HG03378 (cell line): ENCODE results near the gene LSMEM2.
A peak's percentile ranks its signal among the peaks of the same experiment; 100 is the strongest.

Experiments
- ATAC-seq: cut with Tn5 transposase; IDR thresholded peaks from one replicate; pipeline ENCODE4 v1.9.1; 2021; ENCODE audit warnings: mild to moderate bottlenecking, moderate library complexity; ENCODE audit not compliant: unreplicated experiment

Gene LSMEM2

GRCh38 chr3:50337175-50337861, 58.4 kb downstream of the LSMEM2 start:
- peak; percentile 72 for ATAC-seq
